Brain microvascular endothelial cell (primary cell): Measurements from ENCODE around the gene CASP12.
A peak's percentile ranks its signal among the peaks of the same experiment; 100 is the strongest.

Experiments used
- DNase-seq: peaks from one replicate; pipeline ENCODE4 v3.0.0-alpha.2; 2020
- H3K27ac ChIP-seq: fragments of 250-450 bp; sonication (Bioruptor Pico); 2 replicates; pipeline ENCODE4 v1.5.1; 2020; ENCODE audit warnings: mild to moderate bottlenecking, moderate library complexity
- H3K27me3 ChIP-seq: fragments of 250-450 bp; sonication (Bioruptor Pico); replicated peaks from 2 replicates; pipeline ENCODE4 v1.5.1; 2020; ENCODE audit warnings: mild to moderate bottlenecking
- H3K36me3 ChIP-seq: fragments of 250-450 bp; sonication (Bioruptor Pico); replicated peaks from 2 replicates; pipeline ENCODE4 v1.5.1; 2020; ENCODE audit warnings: mild to moderate bottlenecking
- H3K4me3 ChIP-seq: 2 replicates; pipeline ENCODE4 v1.5.1; 2011; ENCODE audit warnings: low read depth, mild to moderate bottlenecking, control low read depth, low read length, moderate library complexity
- CTCF ChIP-seq: IDR thresholded peaks from 2 replicates; pipeline ENCODE4 v1.5.1; 2011; ENCODE audit warnings: low read depth, mild to moderate bottlenecking, moderate library complexity, low read length, control low read depth, inconsistent platforms; ENCODE audit errors: missing control alignments
- in situ Hi-C: cut with HindIII; loops from 2 replicates; pipeline ENCODE4 v1.10.0; 2017; ENCODE audit warnings: low sequenced_read_pairs, low pct_ligation_motif_present

Gene CASP12

GRCh38 chr11:104916442-104916841 lies 18.2 kb upstream of the CASP12 start:
- Histone ChIP-seq H3K27me3 (no peaks in the 10 kb centered on the region), H3K27ac (no peak overlapping the region), H3K36me3 (no peaks in the 10 kb centered on the region), H3K4me3 (no peak overlapping the region)
- in situ Hi-C loops, result no loop called here
- no peak for TF ChIP-seq CTCF
- no peak for DNase-seq

- no peak overlapping the region for H3K4me3 ChIP-seq
- H3K36me3 ChIP-seq, result no peaks in the 10 kb centered on the region
- in situ Hi-C loops, result no loop called here
- TF ChIP-seq CTCF, result no peak
- no peak for DNase-seq
- no peak overlapping the region for H3K27ac ChIP-seq
- H3K27me3 ChIP-seq, result no peaks in the 10 kb centered on the region
These were observed 13.8 kb upstream of the CASP12 start for GRCh38 chr11:104912102-104912501.

GRCh38 chr11:104908186-104908531 lies 9.9 kb upstream of the CASP12 start:
- no peak for DNase-seq
- no peak for TF ChIP-seq CTCF
- in situ Hi-C loops, result no loop called here

GRCh38 chr11:104907521-104908185 lies 9.4 kb upstream of the CASP12 start:
- no peak for TF ChIP-seq CTCF
- H3K4me3 ChIP-seq, result no peak overlapping the region
- H3K36me3 ChIP-seq, result no peaks in the 10 kb centered on the region
- H3K27me3 ChIP-seq, result no peaks in the 10 kb centered on the region
- H3K27ac ChIP-seq, result no peak overlapping the region
- DNase-seq, result no peak
- in situ Hi-C loops, result no loop called here

More at GRCh38 chr11:104908186-104908531, 9.9 kb upstream of the CASP12 start:
- Histone ChIP-seq H3K4me3 (no peak overlapping the region), H3K36me3 (no peaks in the 10 kb centered on the region), H3K27me3 (no peaks in the 10 kb centered on the region), H3K27ac (no peak overlapping the region)

- in situ Hi-C loops, result no loop called here
- no peaks in the 10 kb centered on the region for H3K36me3 ChIP-seq
- no peak overlapping the region for H3K4me3 ChIP-seq
- peak; percentile 20 for TF ChIP-seq CTCF
- DNase-seq, result no peak
- H3K27me3 ChIP-seq, result no peaks in the 10 kb centered on the region
- no peak overlapping the region for H3K27ac ChIP-seq
These were observed 7.0 kb upstream of the CASP12 start for GRCh38 chr11:104905271-104905670.

- Histone ChIP-seq H3K27ac (no peak overlapping the region), H3K4me3 (no peak overlapping the region), H3K36me3 (no peaks in the 10 kb centered on the region), H3K27me3 (no peaks in the 10 kb centered on the region)
- DNase-seq, result no peak
- in situ Hi-C loops, result no loop called here
- TF ChIP-seq CTCF, result no peak
These were observed 966 bp upstream of the CASP12 start for GRCh38 chr11:104899226-104899625.
